Muscle of leg (tissue), 11 donors: ENCODE results near the gene ATP5F1C. TPM values are rescaled to one million over a fixed set of nuclear protein-coding genes. Genes with fewer than 3 reads are reported as not detected.
"Not testable (repeated sequence)": the region's sequence is repeated elsewhere in the genome, so short reads cannot be mapped to it uniquely, and the experiment has no call there.

Experiments
- DNase-seq: peaks from one replicate; pipeline ENCODE4 v3.0.0; 2013
- H3K27ac ChIP-seq: one replicate; pipeline ENCODE4 v1.5.1; 2013; ENCODE audit warnings: mild to moderate bottlenecking, low read length, control low read depth
- H3K27me3 ChIP-seq: one replicate; pipeline ENCODE4 v1.6.1; 2013; ENCODE audit warnings: low read length; ENCODE audit not compliant: control insufficient read depth, insufficient read depth
- H3K36me3 ChIP-seq: one replicate; pipeline ENCODE4 v1.6.1; 2013; ENCODE audit warnings: low read length; ENCODE audit not compliant: control insufficient read depth, insufficient read depth
- H3K4me1 ChIP-seq: one replicate; pipeline ENCODE4 v1.6.1; 2013; ENCODE audit warnings: low read length; ENCODE audit not compliant: control insufficient read depth, insufficient read depth
- H3K4me3 ChIP-seq: one replicate; pipeline ENCODE4 v1.5.1; 2013; ENCODE audit warnings: low read length, control low read depth
- H3K9me3 ChIP-seq: replicated peaks from 2 replicates; pipeline ENCODE4 v1.6.1; 2013; ENCODE audit warnings: low read depth, low read length; ENCODE audit not compliant: control insufficient read depth
- WGBS: methylation state at CpG from one replicate; pipeline ENCODE4 v1.1.5; 2013; ENCODE audit warnings: missing lambda C conversion rate; ENCODE audit not compliant: insufficient coverage; 5-methylcytosine and 5-hydroxymethylcytosine counted together
- polyA plus RNA-seq, 8 donors: library from polyadenylated mRNA; unstranded; fragments of 120-200 nt; gene quantifications; one replicate each; pipeline versions ENCODE4 v1.2.1 to v1.2.3, GENCODE V29; 2013; ENCODE audit warnings: inconsistent platforms in 1 of 8, low replicate concordance in 1 of 8; ENCODE audit not compliant: insufficient read length in 8 of 8, insufficient read depth in 1 of 8
- total RNA-seq: library from RNA; stranded (reverse); fragments of 120-200 nt; gene quantifications from one replicate; pipeline ENCODE4 v1.2.4, GENCODE V29; 2013

ATP5F1C gene
- total and polyA plus RNA-seq, 9 donors: 224 to 265 (median 253) TPM

DNA sequence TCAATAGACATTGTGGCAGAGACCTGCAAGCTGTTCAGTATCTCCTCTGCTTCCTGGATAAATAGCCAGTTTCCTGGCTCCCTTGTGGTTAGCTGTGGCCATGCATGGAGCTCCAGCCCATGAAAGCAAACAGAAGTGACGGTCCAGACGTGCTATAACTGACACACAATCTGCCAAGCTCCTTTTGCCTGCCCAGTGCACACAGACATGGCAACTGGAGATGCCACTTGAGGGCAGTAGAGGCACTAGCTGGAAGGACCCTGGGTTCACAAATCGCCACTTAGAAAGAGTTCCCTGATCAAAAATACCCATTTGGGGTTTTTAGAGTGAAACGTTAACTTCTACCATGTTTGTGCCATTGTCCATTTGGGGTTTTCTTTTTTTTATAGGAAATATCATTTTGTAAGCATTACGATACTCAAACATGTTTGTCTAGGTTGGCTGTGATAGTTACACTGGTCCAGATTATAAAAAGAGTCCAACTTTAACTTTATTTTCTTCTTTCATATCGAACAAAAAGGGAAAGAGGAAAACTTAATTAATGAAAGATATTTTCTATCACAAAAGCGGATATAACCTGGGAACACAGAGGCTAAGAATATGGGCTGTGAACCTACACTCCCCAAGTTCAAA is 31.5 kb upstream of the ATP5F1C start:
- DNase-seq: no peak
- Histone ChIP-seq H3K36me3 (peaks cover 31% of the 10 kb centered on the region), H3K9me3 (no peaks in the 10 kb centered on the region), H3K27me3 (no peaks in the 10 kb centered on the region), H3K4me3 (no peak overlapping the region), H3K4me1 (no peaks in the 10 kb centered on the region), H3K27ac (no peak overlapping the region)
- WGBS: 89% methylated on average over 2 of the region's 7 CpGs

DNA sequence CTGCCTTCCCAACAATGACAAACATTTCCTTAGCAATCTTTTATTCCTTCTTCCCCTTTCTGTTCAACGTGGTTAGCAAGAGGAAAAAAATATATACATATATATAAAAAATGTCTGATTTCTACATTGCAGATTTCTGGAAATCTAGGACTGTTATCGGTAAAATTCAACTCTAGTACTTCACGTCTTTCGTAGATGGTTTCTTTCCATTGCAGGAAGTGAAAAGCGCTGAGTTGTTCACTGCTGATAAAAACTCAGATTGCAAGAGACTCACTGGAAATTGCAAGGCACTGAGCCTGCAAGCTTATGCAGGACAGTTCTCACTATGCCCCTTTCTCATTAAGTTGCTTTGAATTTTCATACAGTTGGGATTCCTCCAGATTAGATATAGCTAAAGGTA is 24.0 kb upstream of the ATP5F1C start:
- Histone ChIP-seq H3K27me3 (no peaks in the 10 kb centered on the region), H3K27ac (no peak overlapping the region), H3K36me3 (peaks cover 38% of the 10 kb centered on the region), H3K4me1 (no peaks in the 10 kb centered on the region), H3K9me3 (no peaks in the 10 kb centered on the region), H3K4me3 (no peak overlapping the region)
- DNase-seq: peak; percentile 40
- WGBS: 100% methylated on average over 2 of the region's 5 CpGs

GRCh38 chr10:7766241-7766640 is 21.7 kb upstream of the ATP5F1C start:
- no peaks in the 10 kb centered on the region for H3K27me3 ChIP-seq
- no peak for DNase-seq
- H3K9me3 ChIP-seq: no peaks in the 10 kb centered on the region
- no peak overlapping the region for H3K4me3 ChIP-seq
- H3K4me1 ChIP-seq: no peaks in the 10 kb centered on the region
- H3K36me3 ChIP-seq: peaks cover 48% of the 10 kb centered on the region
- WGBS: no CpG with 5 or more reads among the region's 3 CpGs
- no peak overlapping the region for H3K27ac ChIP-seq

DNA sequence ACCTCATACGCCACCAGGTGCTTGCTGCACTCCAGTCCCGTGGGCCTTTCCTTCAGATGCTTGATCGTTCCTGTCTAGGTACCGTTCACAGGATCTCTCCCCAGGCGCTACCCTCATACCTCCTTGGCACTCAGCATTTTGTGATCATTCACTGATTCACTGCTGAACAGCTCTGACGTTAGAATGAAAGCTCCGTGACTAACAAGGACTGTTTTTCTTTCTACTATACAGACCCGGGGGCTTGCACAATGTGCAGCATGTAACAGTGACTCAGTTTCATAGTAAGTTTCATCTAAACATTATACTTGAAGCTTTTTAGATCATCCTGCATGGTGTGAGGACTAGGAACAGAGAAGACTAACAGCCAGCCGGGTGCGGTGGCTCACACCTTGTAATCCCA is 20.8 kb upstream of the ATP5F1C start:
- peaks cover 47% of the 10 kb centered on the region for H3K36me3 ChIP-seq
- no peaks in the 10 kb centered on the region for H3K27me3 ChIP-seq
- H3K4me3 ChIP-seq: no peak overlapping the region
- DNase-seq: no peak
- H3K27ac ChIP-seq: no peak overlapping the region
- 89% methylated on average over 8 of the region's 10 CpGs for WGBS
- H3K9me3 ChIP-seq: no peaks in the 10 kb centered on the region
- no peaks in the 10 kb centered on the region for H3K4me1 ChIP-seq

DNA sequence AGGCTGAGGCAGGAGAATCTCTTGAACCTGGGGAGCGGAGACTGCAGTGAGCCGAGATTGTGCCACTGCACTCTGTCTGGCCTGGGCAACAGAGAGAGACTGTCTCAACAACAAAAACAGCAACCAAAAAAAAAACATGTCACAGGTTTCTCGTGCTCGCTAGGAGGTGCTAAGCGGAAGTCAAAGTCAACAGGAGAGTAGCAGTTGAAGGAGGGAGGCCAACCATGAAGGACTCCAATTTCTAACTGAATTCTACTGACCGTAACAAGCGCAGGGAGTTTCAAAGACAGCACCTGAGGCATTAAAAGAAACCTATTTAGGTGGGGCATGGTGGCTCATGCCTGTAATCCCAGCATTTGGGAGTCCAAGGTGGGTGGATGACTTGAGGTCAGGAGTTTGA is 19.6 kb upstream of the ATP5F1C start:
- 100% methylated on average over 5 of the region's 7 CpGs for WGBS
- H3K36me3 ChIP-seq: peaks cover 44% of the 10 kb centered on the region

GRCh38 chr10:7773845-7774801 is 13.9 kb upstream of the ATP5F1C start:
- WGBS: 83% methylated on average over 4 of the region's 10 CpGs
- H3K4me1 ChIP-seq: no peaks in the 10 kb centered on the region
- no peak overlapping the region for H3K4me3 ChIP-seq
- H3K9me3 ChIP-seq: no peaks in the 10 kb centered on the region
- no peak for DNase-seq
- no peaks in the 10 kb centered on the region for H3K27me3 ChIP-seq
- H3K27ac ChIP-seq: peak overlapping the region; percentile 13
- H3K36me3 ChIP-seq: peaks cover 45% of the 10 kb centered on the region

More for the DNA sequence above, 19.6 kb upstream of the ATP5F1C start:
- Histone ChIP-seq H3K4me1 (no peaks in the 10 kb centered on the region), H3K27ac (no peak overlapping the region), H3K27me3 (no peaks in the 10 kb centered on the region), H3K4me3 (no peak overlapping the region), H3K9me3 (no peaks in the 10 kb centered on the region)
- DNase-seq: no peak

DNA sequence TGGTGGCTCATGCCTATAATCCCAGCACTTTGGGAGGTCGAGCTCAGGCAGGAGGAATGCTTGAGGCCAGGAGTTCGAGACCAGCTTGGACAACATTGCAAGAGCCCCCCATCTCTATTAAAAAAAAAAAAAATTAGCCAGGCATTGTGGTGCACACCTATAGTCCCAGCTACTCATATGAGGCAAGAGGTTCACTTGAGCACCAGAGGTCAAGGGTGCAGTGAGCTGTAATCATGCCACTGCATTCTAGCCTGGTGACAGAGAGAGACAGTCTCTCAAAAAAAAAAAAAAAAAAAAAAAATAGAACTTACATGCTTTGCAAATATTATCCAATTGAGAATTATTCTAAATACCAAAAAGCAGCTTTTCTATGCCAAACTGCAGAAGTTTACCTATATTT is 11.2 kb upstream of the ATP5F1C start:
- Histone ChIP-seq H3K4me1 (no peaks in the 10 kb centered on the region), H3K36me3 (peaks cover 48% of the 10 kb centered on the region)
- WGBS: no CpG with 5 or more reads among the region's 2 CpGs

DNA sequence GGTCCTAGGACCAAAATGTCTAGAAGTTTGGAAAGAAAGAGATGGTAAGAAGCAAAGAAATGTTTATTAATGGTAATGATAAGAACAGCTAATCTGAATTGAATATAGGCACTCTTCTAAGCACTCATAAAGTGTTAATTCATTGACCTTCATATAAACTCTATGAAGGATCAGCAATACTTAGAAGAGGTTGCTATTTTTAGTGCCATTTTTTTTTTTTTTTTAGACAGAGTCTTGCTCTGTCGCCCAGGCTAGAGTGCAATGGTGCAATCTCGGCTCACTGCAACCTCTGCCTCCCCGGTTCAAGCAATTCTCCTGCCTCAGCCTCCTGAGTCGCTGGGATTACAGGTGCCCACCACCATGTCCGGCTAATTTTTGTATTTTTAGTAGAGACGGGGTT is 5.8 kb upstream of the ATP5F1C start:
- not testable (repeated sequence) for H3K27me3 ChIP-seq, H3K9me3 ChIP-seq, H3K27ac ChIP-seq, H3K4me3 ChIP-seq, DNase-seq, H3K4me1 ChIP-seq
- H3K36me3 ChIP-seq: peaks cover 32% of the 10 kb centered on the region
- WGBS: 100% methylated on average over 4 of the region's 6 CpGs

More for the DNA sequence above, 11.2 kb upstream of the ATP5F1C start:
- Histone ChIP-seq H3K27ac (no peak overlapping the region), H3K9me3 (no peaks in the 10 kb centered on the region), H3K27me3 (no peaks in the 10 kb centered on the region), H3K4me3 (no peak overlapping the region)
- no peak for DNase-seq

DNA sequence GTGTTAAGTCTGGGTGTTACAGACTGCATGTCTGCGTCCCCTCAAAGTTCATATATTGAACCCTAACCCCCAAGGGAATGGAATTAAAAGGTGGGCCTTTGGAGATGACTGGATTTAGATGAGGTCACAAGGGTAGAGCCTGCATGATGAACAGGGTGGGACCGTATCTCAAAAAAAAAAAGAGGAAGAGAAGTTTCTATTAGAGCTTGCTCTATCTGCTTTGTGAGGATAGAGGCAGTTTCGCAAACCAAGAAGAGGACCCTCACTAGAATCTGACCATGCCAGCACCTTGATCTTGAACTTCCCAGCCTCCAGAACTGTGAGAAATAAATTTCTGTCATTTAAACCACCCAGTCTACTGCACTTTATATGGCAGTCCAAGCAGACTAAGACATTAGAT is 1.5 kb upstream of the ATP5F1C start:
- H3K4me3 ChIP-seq: no peak overlapping the region
- H3K4me1 ChIP-seq: peaks cover 16% of the 10 kb centered on the region
- no peak for DNase-seq
- H3K27ac ChIP-seq: no peak overlapping the region
- no peaks in the 10 kb centered on the region for H3K9me3 ChIP-seq
- WGBS: 38% methylated on average over 1 of the region's 3 CpGs
- no peaks in the 10 kb centered on the region for H3K27me3 ChIP-seq
- peaks cover 7% of the 10 kb centered on the region for H3K36me3 ChIP-seq

DNA sequence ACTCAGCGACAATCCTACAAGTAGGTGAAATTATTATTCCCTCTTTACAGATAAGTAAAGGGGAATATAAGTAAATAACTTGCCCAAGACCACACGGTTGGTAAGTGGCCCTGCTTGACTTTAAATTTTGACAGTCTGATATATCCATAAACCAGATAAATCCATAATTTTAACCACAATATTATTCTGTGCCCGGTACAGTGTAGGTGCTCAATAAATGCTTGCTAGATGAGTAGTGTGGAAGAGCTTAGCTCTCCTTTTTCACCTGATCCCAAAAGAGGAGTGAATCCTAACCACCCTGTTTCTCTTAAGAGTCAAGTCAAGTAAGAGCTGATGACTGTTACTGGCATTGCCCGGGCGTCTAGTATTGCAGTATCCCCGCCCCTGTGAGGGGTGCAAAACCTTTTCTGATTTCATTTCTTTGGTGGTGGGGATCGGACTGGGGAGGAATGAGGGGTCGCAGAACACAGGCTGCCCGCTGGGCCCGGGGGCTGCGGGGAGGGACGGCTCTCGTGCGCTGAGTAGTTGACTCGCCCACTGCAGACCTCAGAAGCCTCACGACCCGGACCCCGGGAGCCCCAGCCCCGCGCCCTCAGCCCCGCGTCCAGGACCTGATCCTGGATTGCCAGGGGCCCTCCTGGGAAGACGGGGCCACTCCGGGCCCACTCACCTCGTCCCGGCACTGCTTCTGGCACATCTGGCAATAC is 674 bp upstream of the ATP5F1C start:
- Histone ChIP-seq H3K27ac (peak overlapping the region; percentile 74), H3K36me3 (peaks cover 8% of the 10 kb centered on the region), H3K9me3 (no peaks in the 10 kb centered on the region), H3K4me3 (peak overlapping the region; percentile 97), H3K4me1 (peaks cover 16% of the 10 kb centered on the region), H3K27me3 (no peaks in the 10 kb centered on the region)
- no peak for DNase-seq
- WGBS: 0% methylated on average over 21 of the region's 26 CpGs
